ENCODE measurements around the gene PISD. TPM values are rescaled to one million over a fixed set of nuclear protein-coding genes. Genes with fewer than 3 reads are reported as not detected.

Gene PISD
- total RNA-seq, 2 donors from 2014 or later: 14.8 to 27.3 TPM

- no peak for DNase-seq (ENCODE audit: low spot score)
- no peak overlapping the region for H3K4me3 ChIP-seq
- H3K4me1 ChIP-seq: no peaks in the 10 kb centered on the region
- no peaks in the 10 kb centered on the region for H3K36me3 ChIP-seq
- TF ChIP-seq CTCF (IDR thresholded peaks at IDR 0.05): no peak
- H3K9me3 ChIP-seq: no peaks in the 10 kb centered on the region
- H3K27ac ChIP-seq: no peak overlapping the region
- H3K27me3 ChIP-seq: no peaks in the 10 kb centered on the region
These were observed 89.1 kb downstream of the PISD start for GRCh38 chr22:31572939-31573338.

- no peak overlapping the region for H3K27ac ChIP-seq
These were observed 92.9 kb downstream of the PISD start for GRCh38 chr22:31569126-31569525.

More at GRCh38 chr22:31569126-31569525, 92.9 kb downstream of the PISD start:
- H3K9me3 ChIP-seq: no peaks in the 10 kb centered on the region
- H3K36me3 ChIP-seq: no peaks in the 10 kb centered on the region
- H3K4me1 ChIP-seq: no peaks in the 10 kb centered on the region
- no peaks in the 10 kb centered on the region for H3K27me3 ChIP-seq
- DNase-seq (ENCODE audit: low spot score): no peak
- H3K4me3 ChIP-seq: no peak overlapping the region
- no peak for TF ChIP-seq CTCF (IDR thresholded peaks at IDR 0.05)

Small RNAs within 50 kb of the gene (microRNA-seq; reads per million reads assigned to microRNA genes)
- 0 reads per million in 2 donors for gene MIR7109 (ENCODE audit: borderline number of aligned reads in 2 of 2, borderline replicate concordance in 1 of 2)

Other genes with a start within 250 kb of the PISD start
- 10 to 100 TPM in 1 of 2 donors, 1 to 10 TPM in 1; 9.0 to 14.6 TPM for gene EIF4ENIF1, start 172.4 kb downstream of the PISD start, total RNA-seq
- 1 to 10 TPM; 6.5 to 6.8 TPM for gene SFI1, start 165.7 kb downstream of the PISD start, total RNA-seq
- gene PRR14L, start 87.9 kb upstream of the PISD start, total RNA-seq: 10 to 100 TPM; 12.8 to 13.7 TPM
- 1 to 10 TPM; 7.0 to 8.6 TPM for gene DEPDC5, start 91.8 kb upstream of the PISD start, total RNA-seq